ENCODE results near the gene SBSN.

The SBSN gene

DNA sequence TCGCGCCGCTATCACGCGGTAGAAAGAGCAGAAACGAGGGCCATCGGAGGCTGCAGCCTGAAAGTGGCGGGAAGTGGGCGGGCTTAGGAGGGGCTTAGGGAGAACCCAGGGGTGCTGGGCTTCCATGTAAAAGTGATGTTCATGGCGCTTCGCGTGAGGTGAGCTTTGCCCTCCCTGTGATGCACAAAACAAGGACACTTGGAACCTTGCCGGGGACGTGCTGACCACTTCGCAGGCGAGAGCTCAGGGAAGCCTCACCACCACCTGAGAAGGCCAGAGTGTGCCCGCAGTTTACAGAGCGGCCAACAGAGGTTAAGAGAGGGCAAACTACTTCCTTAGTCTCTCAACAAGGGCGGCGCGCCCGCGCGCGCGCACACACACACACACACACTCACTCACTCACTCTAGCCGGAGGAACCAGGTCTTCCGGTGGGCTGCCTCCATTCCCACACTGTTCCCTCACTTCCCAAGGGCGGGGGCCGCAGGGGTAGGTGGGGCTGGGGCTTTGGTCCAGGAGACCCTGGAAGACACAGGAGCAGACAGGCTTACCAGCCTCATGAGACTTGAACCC is 5.8 kb upstream of the SBSN start:
- no peak for DNase-seq (ENCODE audit: low spot score)
- FAIRE-seq, result no peak

- DNase-seq (ENCODE audit: low spot score) (no peak), FAIRE-seq (no peak)
Measured at GRCh38 chr19:35533201-35533821, 5.2 kb upstream of the SBSN start, which contains the start of gene GAPDHS. Gene GAPDHS (plus strand): TSS chr19:35533456. CDS start chr19:35533528, 72 bp downstream.

- no peak for DNase-seq (ENCODE audit: low spot score)
- FAIRE-seq, result peak; percentile 27
Measured at GRCh38 chr19:35531291-35531690, 3.2 kb upstream of the SBSN start.

DNA sequence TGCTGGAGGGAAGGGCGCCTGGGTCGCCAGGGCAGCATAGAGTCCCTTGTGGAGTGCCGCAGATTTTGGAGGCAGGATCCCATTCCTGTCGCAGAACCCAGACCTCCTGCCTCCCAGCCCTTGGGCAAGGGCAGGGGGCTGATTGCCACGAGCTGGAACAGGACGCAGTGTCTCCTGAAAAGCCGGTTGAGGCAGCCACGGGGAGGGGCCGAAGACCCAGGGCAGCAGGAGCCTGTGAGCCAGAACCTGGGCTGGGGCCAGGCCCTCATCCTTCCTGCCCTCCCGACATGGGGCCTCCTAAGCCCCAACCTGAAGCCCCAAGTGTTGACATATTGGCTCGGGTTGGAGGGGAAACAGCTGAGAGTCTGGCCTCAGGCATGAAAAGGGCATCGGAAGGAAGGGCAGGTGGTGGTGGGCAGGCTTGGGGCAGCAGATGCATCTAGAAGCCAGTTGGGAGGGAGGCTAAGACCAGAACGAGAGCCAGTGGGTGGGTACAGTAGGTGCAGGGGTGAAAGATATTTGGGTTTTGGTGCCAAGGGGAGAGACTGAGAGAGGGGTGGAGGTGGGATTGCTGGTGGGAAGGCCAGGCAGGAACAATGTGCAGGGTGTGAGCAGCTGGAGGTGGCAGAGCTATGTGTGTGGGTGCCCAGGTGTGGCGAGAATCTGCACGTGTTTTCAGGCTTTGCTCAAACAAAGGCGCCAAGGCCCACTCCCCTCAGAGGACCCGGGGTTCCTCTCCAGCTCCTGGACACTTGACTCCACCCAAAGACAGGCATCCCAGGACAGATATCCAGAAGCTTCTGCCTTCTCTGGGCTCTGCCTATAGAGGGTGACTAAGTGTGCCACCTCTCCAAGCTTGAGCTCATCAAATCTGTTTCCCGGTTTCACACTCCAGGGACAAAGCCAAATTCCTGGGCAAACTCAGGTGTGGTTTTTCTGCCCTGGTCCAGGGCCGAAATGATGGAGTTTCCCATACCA is 1.4 kb upstream of the SBSN start:
- FAIRE-seq, result no peak
- DNase-seq (ENCODE audit: low spot score), result no peak

- FAIRE-seq, result no peak
- DNase-seq (ENCODE audit: low spot score), result no peak
Measured at GRCh38 chr19:35525873-35526272, 2.2 kb downstream of the SBSN start.

DNA sequence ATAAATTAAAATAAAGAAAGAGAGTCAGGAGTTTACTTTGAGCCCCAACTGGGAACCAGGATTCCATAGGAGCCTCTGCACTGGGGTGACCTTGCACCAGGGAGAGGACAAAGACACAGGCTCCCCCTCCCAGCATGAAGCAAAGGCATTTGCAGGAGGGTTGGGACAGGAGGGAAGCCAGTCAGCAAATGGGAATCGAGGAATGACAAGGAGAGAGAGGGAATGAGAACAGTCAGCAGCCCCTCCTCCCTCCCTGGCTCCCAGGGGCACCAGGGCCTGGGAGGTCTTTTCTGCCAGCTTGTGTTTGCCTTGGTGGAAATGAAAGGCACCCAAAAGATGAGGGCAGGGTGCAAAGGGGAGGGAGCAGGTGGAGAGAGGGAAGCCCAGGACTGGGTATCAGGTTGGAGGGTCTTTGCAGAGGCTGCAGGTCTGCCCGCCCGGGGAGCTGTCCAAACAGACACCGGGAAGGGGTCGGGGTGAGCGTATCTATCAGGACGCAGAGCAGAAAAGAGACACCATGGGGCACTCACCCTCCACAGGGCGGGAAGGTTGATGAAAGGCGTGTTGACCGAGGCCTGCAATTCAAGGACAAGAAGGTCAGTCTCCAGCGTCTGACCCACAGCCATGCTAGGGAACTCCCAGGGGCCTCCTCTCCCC is 3.8 kb downstream of the SBSN start:
- DNase-seq (ENCODE audit: low spot score), result no peak

GRCh38 chr19:35522745-35523327 is 5.3 kb downstream of the SBSN start:
- no peak for DNase-seq (ENCODE audit: low spot score)

More for the DNA sequence above, 3.8 kb downstream of the SBSN start:
- no peak for FAIRE-seq

GRCh38 chr19:35521124-35521743 is 6.9 kb downstream of the SBSN start:
- FAIRE-seq (no peak), DNase-seq (ENCODE audit: low spot score) (no peak)

More at GRCh38 chr19:35522745-35523327, 5.3 kb downstream of the SBSN start:
- FAIRE-seq, result no peak

DNA sequence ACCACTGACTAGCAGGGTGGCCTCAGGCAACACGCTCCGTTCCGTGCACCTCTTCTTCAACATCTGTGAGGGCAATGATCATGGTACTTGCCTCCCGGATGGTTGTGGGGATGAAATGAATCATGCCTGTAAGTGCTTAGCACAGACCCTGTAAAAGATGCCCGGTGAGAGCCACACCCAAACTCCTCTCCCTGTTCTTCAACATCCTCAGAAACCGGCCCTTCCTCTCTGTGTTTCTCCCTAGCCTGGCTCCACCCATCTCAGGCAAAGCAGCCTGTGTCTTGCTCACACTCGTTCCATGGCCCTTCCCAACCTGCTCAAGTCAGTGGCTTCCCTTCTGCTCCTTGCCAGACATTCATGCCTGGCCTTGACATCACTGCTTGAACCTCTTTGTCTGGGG is 8.8 kb downstream of the SBSN start:
- DNase-seq (ENCODE audit: low spot score), result peak; percentile 46
- peak; percentile 58 for FAIRE-seq

DNA sequence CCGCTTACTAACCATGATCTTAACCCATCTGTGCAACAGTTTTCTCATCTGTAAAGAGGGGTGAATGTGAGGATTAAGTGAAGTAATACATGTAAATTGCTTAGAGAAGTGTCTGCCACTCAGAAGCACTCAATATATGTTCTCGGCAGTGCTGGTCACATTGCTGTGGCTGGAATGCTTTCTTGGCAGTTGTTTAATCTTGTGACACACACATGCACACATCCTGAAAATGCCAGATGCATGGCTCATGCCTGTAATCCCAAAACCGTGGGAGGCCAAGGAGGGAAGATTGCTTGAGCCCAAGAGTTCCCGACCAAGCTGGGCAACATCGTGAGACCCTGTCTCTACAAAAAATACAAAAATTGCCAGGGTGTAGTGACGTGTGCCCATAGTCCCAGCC is 9.8 kb downstream of the SBSN start:
- FAIRE-seq, result peak; percentile 74
- peak; percentile 78 for DNase-seq (ENCODE audit: low spot score)

- no peak for FAIRE-seq
Measured at GRCh38 chr19:35517342-35517741, 10.8 kb downstream of the SBSN start.

GRCh38 chr19:35516310-35516709 is 11.8 kb downstream of the SBSN start:
- FAIRE-seq (no peak), DNase-seq (ENCODE audit: low spot score) (no peak)

More at GRCh38 chr19:35517342-35517741, 10.8 kb downstream of the SBSN start:
- no peak for DNase-seq (ENCODE audit: low spot score)

GRCh38 chr19:35514282-35514809 is 13.8 kb downstream of the SBSN start:
- DNase-seq (ENCODE audit: low spot score), result peak; percentile 44
- no peak for FAIRE-seq

DNA sequence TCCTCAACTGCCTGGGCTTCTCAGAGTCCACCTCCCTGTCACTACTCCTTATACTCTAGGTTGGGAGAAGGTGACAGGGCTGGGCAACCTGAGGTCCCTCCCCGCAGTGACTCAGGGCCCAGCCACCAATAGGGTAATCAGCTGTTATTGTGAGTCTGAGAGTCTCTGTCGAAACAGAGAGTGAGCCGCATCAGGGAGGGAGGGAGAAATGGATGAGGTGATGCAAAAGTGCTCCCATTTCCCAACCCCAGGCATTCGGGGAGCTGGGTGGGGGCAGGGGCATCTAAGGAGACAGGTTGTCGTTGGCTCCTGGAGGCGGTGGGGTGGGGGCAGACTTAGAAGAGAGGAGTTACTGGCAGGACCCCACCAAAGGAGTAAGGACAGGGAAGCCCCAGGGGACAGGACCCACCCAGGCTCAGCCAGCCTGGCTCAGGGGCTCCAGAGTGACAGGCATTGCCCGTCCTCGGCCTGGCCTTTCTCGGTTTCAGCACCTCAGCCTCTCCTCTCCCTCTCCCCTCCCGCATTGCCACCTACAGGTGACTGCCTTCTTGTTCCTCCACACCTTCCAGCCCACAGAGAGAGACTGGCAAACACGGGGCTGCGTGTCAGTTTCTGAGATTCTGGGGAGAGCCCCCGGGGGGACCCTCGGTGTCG is 14.4 kb downstream of the SBSN start, which contains the start of gene DMKN:
Gene DMKN (minus strand): TSS at position 22 of the 654 bp plus-strand sequence. CDS start 174 bp downstream, outside the sequence.
- DNase-seq (ENCODE audit: low spot score) (peak; percentile 58), FAIRE-seq (peak; percentile 23)

DNA sequence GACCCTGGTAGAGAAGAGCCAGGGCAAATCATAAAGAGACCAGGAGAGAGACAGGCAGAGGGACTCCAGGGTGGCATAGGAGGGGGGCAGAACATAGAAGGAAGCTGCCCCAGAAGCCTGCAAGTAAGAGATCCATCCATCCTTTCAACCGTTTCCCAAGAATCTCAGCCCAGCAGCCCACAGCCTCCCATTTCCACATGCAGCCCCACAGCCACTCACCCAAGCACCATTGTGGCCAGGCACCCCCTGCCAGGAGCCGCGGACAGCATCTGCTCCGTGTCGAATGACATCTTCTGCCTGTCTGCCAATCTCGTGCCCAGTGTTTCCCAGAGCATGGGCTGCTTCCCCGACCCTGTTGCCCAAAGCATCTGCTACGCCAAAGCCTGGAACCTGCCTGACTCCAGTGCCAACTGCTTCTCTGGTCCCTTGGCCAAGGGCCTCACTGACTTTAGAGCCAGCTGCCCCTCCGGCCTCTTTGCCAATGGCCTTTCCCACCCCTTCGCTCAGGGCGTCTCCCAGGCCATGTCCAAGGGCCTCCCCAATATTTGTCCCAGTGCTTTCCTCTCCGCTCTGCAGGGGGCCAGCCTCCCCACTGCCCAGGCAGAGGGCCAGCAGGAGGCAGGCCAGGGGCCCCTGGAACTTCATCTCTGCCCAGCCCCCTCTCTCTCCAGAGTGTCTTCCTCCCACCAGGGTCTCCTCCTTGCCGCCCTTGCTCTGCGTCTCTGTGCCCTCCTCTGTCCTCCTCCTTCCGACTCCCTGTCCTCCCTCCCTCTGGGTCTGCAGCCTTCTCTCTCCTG is 15.1 kb downstream of the SBSN start:
- FAIRE-seq (no peak), DNase-seq (ENCODE audit: low spot score) (no peak)

- FAIRE-seq, result no peak
- no peak for DNase-seq (ENCODE audit: low spot score)
Measured at GRCh38 chr19:35511337-35511736, 16.8 kb downstream of the SBSN start.

DNA sequence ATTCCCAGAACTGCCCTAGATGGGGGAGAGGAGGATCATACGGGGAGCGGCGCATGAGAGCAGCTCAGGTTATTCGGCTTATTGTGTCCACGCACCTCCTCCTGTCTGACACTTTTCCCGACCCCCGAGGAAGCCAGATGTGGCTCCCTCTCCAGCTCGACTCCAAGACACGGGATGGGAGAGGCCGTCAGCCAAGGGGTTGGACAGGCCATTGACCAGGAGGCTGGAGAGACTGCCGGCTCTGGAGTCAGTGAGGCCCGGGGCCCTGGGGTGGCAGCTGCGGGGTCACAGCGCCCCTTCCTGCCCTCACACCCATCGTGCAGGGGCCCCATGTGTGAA is 17.5 kb downstream of the SBSN start:
- no peak for DNase-seq (ENCODE audit: low spot score)
- FAIRE-seq, result no peak

DNA sequence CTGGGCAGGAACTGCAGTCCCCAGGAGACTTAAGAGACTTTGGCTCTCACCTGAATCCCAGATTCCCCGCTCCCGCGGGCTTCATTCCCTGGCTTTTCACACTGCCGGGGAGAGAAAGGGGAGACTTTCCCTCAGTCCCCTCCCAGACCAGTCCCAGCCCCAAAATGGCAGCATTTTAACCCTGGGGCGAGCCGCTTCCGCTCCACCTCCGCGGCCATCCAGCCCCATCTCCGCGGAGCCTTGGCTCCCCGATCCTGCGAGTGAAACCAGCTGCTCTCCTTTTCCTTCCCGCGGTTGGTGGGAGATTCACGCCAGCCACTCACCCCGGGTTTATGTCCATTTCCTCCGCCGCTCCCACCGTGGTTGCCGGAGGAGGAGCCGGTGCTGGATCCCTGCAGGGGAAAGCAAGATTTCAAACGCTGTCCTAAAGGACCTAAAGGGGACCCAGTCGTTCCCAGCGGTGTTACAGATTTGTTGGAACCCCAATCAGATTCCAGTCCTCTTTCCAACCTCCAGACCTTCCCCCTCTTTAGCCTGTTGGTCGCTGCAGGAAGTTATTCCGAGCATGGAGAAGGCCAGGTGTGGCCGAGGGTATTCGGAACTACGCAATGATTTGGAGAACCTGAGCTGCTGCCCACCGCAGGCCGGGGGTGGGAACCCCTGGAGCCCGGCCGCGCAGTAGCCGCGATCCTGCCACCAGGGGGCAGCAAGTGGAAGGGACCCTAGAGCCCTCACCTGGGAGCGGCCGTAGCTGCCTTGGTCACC is 18.1 kb downstream of the SBSN start:
- FAIRE-seq, result peak; percentile 46

More for the DNA sequence above, 18.1 kb downstream of the SBSN start:
- peak; percentile 95 for DNase-seq (ENCODE audit: low spot score)
